G401.6 (cell line): Measurements from ENCODE around the gene NSUN6.

Experiments used
- FAIRE-seq: peaks from 2 replicates; lab custom pipeline; 2012; peaks lifted over from hg19 to GRCh38; lab: Jason Lieb, UNC

NSUN6 gene

DNA sequence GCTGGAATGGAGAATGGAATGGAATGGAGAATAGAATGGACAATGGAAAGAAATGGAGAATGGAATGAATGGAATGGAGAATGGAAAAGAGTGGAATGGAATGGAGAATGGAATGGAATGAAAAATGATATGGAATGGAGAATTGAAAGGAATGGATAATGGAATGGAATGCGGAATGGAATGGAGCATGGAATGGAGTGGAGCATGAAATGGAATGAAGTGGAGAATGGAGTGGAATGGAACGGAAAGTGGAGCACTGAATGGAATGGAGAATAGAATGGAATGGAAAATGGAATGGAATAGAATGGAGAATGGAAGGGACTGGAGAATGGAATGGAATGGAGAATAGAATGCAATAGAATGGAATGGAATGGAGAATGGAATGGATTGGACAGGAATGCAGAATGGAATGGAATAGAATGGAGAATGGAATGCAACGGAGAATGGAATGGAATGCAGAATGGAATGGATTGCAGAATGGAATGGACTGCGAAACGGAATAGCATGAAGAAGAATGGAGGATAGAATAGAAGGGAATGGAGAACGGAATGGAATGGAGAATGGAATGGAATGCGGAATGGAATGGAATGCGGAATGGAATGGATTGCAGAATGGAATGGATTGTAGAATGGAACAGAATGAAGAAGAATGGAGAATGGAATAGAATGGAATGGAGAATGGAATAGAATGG, 89.4 kb downstream of the NSUN6 start:
- no peak for FAIRE-seq

DNA sequence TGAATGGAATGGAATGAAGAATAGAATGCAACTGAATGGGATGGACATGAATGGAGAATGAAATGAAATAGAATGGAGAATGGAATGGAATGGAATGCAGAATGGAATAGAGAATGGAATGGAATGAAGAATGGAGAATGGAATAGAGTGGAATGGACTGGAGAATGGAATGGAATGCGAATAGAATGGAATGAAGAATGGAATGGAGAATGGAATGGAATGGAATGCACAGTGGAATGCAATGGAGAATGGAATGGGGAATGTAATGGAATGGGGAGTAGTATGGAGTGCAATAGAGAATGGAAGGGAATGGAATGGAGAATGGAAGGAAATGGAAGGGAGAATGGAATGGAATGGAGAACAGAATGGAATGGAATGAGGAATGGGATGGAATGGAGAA, 93.4 kb downstream of the NSUN6 start:
- no peak for FAIRE-seq

DNA sequence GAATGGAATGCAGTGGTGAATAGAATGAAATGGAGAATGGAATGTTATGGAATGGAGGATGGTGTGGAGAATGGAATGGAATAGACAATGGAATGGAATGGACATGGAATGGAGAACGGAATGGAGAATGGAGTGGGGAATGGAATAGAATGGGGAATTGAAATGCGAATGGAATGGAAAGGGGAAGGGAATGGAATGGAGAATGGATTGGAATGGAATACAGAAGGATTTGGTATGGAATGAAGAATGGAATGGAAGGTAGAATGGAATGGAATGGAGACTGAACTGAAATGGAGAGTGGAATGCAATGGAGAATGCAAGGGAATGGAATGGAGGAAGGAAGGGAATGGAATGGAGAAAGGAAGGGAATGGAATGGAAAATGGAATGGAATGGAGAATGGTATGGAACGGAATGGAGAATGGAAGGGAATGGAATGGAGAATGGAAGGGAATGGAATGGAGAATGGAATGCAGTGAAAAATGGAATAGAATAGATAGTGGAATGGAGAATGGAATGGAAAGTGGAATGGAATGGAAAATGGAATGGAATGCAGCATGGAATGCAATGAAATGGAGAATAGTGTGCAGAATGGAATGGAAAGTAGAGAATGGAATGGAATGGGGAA, 94.8 kb downstream of the NSUN6 start:
- FAIRE-seq = no peak

DNA sequence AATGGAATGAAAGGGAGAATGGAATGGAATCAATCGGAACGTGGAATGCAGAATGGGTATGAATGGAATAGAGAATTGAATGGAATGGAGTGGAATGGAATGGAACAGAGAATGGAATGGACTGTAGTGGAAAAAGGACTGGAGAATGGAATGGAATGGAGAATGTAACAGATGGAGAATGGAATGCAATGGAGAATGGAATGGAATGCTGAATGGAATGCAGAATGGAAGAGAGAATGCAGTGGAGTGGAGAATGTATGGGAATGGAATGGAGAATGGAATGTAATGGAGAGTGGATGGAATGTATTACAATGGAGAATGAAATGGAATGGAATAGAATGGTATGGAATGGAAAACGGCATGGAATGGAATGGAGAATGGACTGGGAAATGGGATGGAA, 96.9 kb downstream of the NSUN6 start:
- FAIRE-seq = no peak

GRCh38 chr10:18551473-18551872, 99.9 kb downstream of the NSUN6 start:
- FAIRE-seq = no peak

DNA sequence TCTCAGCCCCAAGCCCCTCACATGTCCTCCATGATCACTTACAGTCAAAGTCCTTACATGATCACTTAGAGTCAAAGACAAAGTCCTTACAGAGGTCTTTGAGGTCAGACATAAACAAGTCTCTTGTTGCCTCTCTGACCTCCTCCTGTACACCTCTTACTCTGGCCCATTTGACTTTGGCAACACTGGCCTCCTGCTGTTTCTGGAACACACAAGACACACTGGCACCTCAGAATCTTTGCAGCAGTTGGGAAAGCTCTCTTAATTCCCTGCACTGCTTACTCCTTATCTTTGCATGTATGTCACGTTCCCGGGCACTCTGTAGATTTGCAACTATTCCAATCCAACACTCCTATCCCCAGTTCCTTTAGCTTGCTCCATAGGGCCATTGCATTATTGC, 102.3 kb downstream of the NSUN6 start:
- FAIRE-seq = no peak

GRCh38 chr10:18545621-18546305, 105.6 kb downstream of the NSUN6 start:
- peak; percentile 40 for FAIRE-seq

DNA sequence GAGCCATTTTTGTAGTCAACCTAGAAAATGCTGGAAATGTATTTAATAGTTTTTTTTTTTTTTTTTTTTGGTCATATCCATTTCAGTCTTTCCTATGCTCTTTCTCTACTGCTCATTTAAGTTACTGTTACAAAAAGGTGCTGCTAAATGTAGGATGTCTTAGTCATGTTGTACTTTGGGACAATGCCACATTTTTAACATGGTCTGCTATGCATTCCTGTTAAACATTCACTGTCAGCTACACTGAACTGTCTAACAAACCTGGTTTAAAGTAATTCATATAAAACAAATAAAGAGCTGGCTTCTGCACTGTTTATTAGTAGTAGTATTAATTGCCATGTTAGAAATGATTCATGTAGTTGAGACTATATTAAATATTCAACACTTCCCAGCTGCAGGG, 108.6 kb downstream of the NSUN6 start:
- no peak for FAIRE-seq

DNA sequence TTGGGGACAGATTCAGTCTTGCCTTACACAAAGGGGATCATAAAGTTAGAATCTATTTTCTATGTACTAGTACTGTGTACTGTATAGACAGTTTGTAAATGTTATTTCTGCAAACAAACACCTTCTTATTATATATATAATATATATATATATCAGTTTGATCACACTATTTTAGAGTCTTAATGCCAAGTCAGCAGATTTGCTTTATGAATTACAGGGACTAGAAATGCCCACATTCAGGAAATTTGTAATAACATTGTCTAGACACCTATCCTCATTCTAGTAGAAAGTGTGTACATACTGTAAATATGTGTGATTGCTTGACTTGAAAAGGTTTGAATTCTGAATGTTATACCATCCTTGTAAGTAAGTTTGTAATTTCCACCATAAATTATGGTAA, 111.2 kb downstream of the NSUN6 start:
- no peak for FAIRE-seq

DNA sequence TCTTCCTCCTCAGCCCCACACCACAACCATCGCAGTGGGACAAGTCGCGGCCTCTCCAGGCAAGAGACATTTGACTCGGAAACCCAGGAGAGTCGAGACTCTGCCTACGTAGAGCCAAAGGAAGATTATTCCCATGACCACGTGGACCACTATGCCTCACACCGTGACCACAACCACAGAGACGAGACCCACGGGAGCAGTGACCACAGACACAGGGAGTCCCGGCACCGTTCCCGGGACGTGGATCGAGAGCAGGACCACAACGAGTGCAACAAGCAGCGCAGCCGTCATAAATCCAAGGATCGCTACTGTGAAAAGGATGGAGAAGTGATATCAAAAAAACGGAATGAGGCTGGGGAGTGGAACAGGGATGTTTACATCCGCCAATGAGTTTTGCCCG, 112.1 kb downstream of the NSUN6 start:
- FAIRE-seq = no peak

DNA sequence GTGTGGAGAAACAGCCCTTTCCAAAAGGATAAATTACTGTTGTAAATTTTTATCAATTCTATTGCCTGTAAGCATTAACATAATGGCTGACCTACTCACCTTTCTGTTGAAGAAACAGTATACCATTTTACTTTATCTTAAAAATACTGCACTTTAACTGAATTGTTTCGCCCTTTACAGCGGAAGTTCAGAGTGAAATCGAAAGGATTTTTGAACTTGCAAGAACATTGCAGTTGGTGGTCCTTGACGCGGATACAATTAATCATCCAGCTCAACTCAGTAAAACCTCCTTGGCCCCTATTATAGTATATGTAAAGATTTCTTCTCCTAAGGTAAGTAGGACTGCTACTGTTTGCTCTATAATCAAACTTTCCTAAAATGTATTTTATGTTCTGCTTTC, 117.5 kb downstream of the NSUN6 start:
- no peak for FAIRE-seq

GRCh38 chr10:18532881-18533535, 118.4 kb downstream of the NSUN6 start:
- FAIRE-seq = no peak

GRCh38 chr10:18528292-18528691, 123.1 kb downstream of the NSUN6 start:
- no peak for FAIRE-seq

- FAIRE-seq = no peak
Observed at GRCh38 chr10:18527687-18528086, 123.7 kb downstream of the NSUN6 start.

DNA sequence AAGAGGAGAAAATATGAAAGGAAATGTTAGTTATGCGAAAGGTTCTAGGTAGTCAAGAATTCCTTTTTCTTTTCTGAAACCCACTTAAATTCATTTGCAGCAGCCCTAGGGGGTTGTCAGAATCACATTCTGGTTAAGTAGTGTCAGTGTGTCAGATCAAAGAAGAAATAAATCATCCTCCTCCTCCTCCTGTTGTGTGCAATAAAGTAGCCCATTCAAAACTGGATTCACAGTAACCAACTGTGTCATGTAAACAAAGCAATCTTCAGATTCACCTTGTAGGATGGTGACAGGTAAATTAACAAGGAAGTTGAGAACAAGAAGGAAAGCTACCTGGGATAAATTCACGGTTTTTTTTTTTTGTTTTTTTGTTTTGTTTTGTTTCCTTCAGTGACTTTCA, 127.5 kb downstream of the NSUN6 start:
- no peak for FAIRE-seq

DNA sequence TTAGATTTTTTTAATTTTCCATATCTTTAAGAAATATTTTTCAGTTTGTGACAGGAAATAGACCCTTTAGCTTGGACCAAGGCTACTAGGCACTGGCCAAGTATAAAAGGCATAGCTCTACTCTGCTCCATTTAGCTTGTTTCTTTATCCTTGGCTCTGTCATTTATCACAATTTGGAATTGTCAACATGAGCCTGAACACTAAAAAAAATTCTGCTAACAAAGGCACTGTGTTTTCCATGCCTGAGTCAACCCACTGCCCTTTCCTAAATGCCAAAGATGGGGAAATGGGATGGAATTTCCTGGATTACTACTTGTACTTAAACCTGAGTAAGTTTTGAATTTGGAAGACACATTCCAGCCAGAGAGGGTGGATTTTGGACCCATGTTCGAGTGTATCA, 128.4 kb downstream of the NSUN6 start:
- no peak for FAIRE-seq

GRCh38 chr10:18516851-18517250, 134.5 kb downstream of the NSUN6 start:
- no peak for FAIRE-seq

GRCh38 chr10:18514537-18514936, 136.8 kb downstream of the NSUN6 start:
- FAIRE-seq = no peak

DNA sequence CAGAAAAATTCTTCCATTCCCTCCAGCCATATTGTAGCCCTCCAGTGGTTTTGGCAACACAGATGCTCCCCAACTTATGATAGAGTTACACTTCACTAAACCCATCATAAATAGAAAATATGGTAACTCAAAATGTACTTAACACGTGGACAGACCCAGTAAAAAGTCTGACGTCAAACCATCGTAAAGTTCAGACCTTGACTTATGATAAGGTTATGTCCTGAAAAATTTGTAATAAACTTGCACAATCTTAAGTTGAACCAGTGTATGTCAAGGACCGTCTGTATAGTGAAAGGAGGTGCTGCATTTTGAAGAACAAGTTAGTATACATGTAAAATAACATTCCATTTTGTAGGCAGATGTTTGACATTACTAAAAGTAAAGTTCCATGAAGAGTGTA, 142.8 kb downstream of the NSUN6 start:
- FAIRE-seq = no peak

DNA sequence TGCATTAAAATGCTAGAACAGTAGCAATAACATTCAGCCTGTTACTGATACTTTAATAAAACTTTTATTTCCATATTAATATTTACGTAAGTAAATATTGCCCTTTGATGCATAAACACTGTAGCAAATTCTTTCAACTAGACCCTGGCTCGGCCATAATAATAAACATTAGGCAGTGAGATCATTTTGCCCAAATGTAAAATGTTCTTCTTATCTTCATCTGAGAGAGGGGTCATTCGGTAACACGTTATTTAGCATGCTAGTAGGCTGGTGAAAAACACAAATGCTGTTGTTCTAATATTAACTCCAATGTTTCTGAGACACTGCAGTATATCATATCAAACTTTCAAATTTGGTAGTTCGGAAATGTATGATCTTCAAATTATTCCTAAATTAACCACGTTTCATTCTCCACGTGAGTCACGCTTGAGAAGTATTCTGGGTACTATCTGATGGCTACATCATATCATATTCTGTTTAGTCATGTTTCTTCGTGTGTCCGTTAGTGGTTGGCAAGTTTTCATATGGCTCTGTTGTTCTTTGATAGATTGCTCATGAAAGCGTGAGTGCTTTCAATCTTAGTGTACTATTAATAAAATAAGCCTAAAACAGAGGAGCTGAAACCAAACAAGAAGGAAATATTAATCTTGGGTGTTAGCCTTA, 145.8 kb downstream of the NSUN6 start:
- no peak for FAIRE-seq

GRCh38 chr10:18504161-18504560, 147.2 kb downstream of the NSUN6 start:
- no peak for FAIRE-seq

DNA sequence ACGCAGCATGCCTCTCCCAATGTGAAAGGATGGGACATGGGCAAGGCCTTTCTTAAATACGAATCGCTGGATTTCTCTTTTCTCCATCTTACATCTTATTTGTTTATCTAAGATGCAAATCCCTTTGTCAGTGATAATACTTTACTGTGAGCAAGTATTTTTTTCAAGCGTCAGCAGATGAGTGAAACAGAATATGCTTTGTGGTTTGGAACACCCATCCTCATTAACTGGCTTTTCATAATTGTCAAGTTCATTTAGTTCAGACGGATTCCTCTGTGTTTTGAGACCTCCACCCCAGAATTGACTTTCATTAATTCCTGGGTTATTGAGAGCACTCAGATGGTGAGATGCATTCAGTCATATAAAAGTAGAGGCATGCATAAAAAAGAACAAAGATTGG, 149.8 kb downstream of the NSUN6 start:
- FAIRE-seq = no peak

DNA sequence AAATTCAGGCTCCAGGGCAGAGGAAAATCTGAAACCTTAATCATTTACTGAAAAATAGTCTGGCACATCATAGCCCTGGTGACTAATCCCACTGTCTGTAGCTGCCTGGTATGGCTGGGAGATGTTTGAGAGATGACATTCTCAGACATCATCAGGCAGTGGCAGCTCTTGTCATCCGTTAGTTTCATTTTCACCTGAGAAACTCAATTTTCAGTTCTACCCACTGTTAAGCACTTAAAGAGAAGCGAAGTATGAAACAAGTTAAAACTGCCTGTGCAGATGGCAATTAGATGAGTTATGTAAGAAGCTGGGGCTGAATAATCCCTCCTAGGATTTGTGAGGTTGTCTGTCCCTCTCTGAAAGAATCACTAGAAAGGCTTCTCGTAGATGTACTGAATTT, 150.2 kb downstream of the NSUN6 start:
- no peak for FAIRE-seq
